NT2/D1 (cell line): Measurements from ENCODE around the gene DRGX.

ENCODE experiments used
- DNase-seq: peaks from one replicate; pipeline ENCODE4 v3.0.0-alpha.2; 2011; ENCODE audit warnings: low read depth, low spot score
- H3K27me3 ChIP-seq: 2 replicates; pipeline ENCODE4 v1.6.0; 2011; ENCODE audit warnings: mild to moderate bottlenecking; ENCODE audit not compliant: insufficient read length, insufficient read depth
- H3K36me3 ChIP-seq: 2 replicates; pipeline ENCODE4 v1.6.1; 2011; ENCODE audit warnings: mild to moderate bottlenecking, low read length, mixed read lengths; ENCODE audit not compliant: insufficient read depth, insufficient read length
- H3K4me1 ChIP-seq: 2 replicates; pipeline ENCODE4 v1.5.1; 2011; ENCODE audit not compliant: insufficient read depth, insufficient read length
- H3K4me3 ChIP-seq: 2 replicates; pipeline ENCODE4 v1.5.1; 2011; ENCODE audit warnings: low read depth; ENCODE audit not compliant: insufficient read length
- H3K9ac ChIP-seq: 2 replicates; pipeline ENCODE4 v1.6.0; 2011; ENCODE audit warnings: low read depth; ENCODE audit not compliant: insufficient read length
- H3K9me3 ChIP-seq: 2 replicates; pipeline ENCODE4 v1.5.1; 2011; ENCODE audit warnings: mild to moderate bottlenecking, low read length; ENCODE audit not compliant: insufficient read depth
- SUZ12 ChIP-seq: IDR thresholded peaks from 2 replicates; pipeline ENCODE4 v1.6.1; 2011; ENCODE audit not compliant: insufficient read length, insufficient read depth; ENCODE audit errors: extremely low read depth
- YY1 ChIP-seq: IDR thresholded peaks from 2 replicates; pipeline ENCODE4 v1.6.1; 2011; ENCODE audit not compliant: insufficient read length, insufficient read depth
- ZNF274 ChIP-seq: IDR thresholded peaks from 2 replicates; pipeline ENCODE4 v1.6.1; 2011; ENCODE audit warnings: mild to moderate bottlenecking, low read depth, low read length

DRGX gene

GRCh38 chr10:49353026-49353894, 42.6 kb downstream of the DRGX start:
- Histone ChIP-seq H3K4me1 (no peaks in the 10 kb centered on the region), H3K9ac (no peak overlapping the region), H3K9me3 (peaks cover 5% of the 10 kb centered on the region; the same call in 1 of the 2 replicates), H3K36me3 (no peaks in the 10 kb centered on the region), H3K27me3 (no peaks in the 10 kb centered on the region), H3K4me3 (no peak overlapping the region)
- no peak for TF ChIP-seq YY1
- DNase-seq = no peak

GRCh38 chr10:49352323-49352722, 43.6 kb downstream of the DRGX start:
- Histone ChIP-seq H3K27me3 (no peaks in the 10 kb centered on the region), H3K9me3 (0 out of 2 replicates have a peak, but pooled peaks cover under 1% of the 10 kb centered on the region), H3K9ac (no peak overlapping the region), H3K4me3 (no peak overlapping the region), H3K4me1 (no peaks in the 10 kb centered on the region), H3K36me3 (no peaks in the 10 kb centered on the region)
- TF ChIP-seq ZNF274 (no peak), SUZ12 (no peak), YY1 (no peak)
- DNase-seq = no peak

- TF ChIP-seq ZNF274 (no peak), SUZ12 (no peak), YY1 (no peak)
- Histone ChIP-seq H3K9me3 (no peaks in the 10 kb centered on the region), H3K4me3 (no peak overlapping the region), H3K4me1 (no peaks in the 10 kb centered on the region), H3K9ac (no peak overlapping the region), H3K27me3 (no peaks in the 10 kb centered on the region), H3K36me3 (no peaks in the 10 kb centered on the region)
- no peak for DNase-seq
Observed at GRCh38 chr10:49351669-49352068, 44.2 kb downstream of the DRGX start.

- H3K27me3 ChIP-seq = no peaks in the 10 kb centered on the region
- DNase-seq = no peak
- TF ChIP-seq ZNF274 = no peak
- no peak for TF ChIP-seq YY1
- no peak for TF ChIP-seq SUZ12
- no peaks in the 10 kb centered on the region for H3K9me3 ChIP-seq
- H3K36me3 ChIP-seq = no peaks in the 10 kb centered on the region
- no peak overlapping the region for H3K4me3 ChIP-seq
- no peaks in the 10 kb centered on the region for H3K4me1 ChIP-seq
- no peak overlapping the region for H3K9ac ChIP-seq
Observed at GRCh38 chr10:49350846-49351532, 44.9 kb downstream of the DRGX start.

GRCh38 chr10:49350138-49350537, 45.8 kb downstream of the DRGX start:
- no peak overlapping the region for H3K4me3 ChIP-seq
- no peaks in the 10 kb centered on the region for H3K27me3 ChIP-seq
- TF ChIP-seq SUZ12 (no peak), YY1 (no peak), ZNF274 (no peak)
- H3K36me3 ChIP-seq = no peaks in the 10 kb centered on the region
- H3K9me3 ChIP-seq = no peaks in the 10 kb centered on the region
- no peak overlapping the region for H3K9ac ChIP-seq
- no peaks in the 10 kb centered on the region for H3K4me1 ChIP-seq
- DNase-seq = no peak

GRCh38 chr10:49349390-49349789, 46.5 kb downstream of the DRGX start:
- TF ChIP-seq ZNF274 = no peak
- TF ChIP-seq SUZ12 = no peak
- no peak for TF ChIP-seq YY1

GRCh38 chr10:49348593-49348992, 47.3 kb downstream of the DRGX start:
- H3K36me3 ChIP-seq = no peaks in the 10 kb centered on the region
- H3K4me1 ChIP-seq = no peaks in the 10 kb centered on the region
- H3K9ac ChIP-seq = no peak overlapping the region
- no peak overlapping the region for H3K4me3 ChIP-seq
- TF ChIP-seq YY1 (no peak), ZNF274 (no peak), SUZ12 (no peak)
- H3K9me3 ChIP-seq = no peaks in the 10 kb centered on the region
- DNase-seq = no peak
- no peaks in the 10 kb centered on the region for H3K27me3 ChIP-seq

More at GRCh38 chr10:49349390-49349789, 46.5 kb downstream of the DRGX start:
- no peak overlapping the region for H3K4me3 ChIP-seq
- H3K36me3 ChIP-seq = no peaks in the 10 kb centered on the region
- no peaks in the 10 kb centered on the region for H3K27me3 ChIP-seq
- no peak for DNase-seq
- no peak overlapping the region for H3K9ac ChIP-seq
- no peaks in the 10 kb centered on the region for H3K4me1 ChIP-seq
- H3K9me3 ChIP-seq = no peaks in the 10 kb centered on the region
